SU-DHL-6 (cell line): Measurements from ENCODE around the gene RNF225.

Source experiments
- H2AFZ ChIP-seq: fragments of 200-600 bp; sonication (generic); 2 replicates; pipeline ENCODE4 v1.6.1; 2014; ENCODE audit warnings: low read depth, mild to moderate bottlenecking, moderate library complexity, mixed read lengths, antibody characterized with exemption, low read length; ENCODE audit not compliant: severe bottlenecking
- H3F3A ChIP-seq: fragments of 200-600 bp; shearing (Covaris generic); 2 replicates; pipeline ENCODE4 v1.6.0; 2016; ENCODE audit warnings: antibody characterized with exemption, mild to moderate bottlenecking; ENCODE audit not compliant: insufficient read depth
- H3K27ac ChIP-seq: fragments of 200-600 bp; sonication (generic); 2 replicates; pipeline ENCODE4 v1.5.1; 2016; ENCODE audit warnings: low read depth, mild to moderate bottlenecking, low read length, moderate library complexity, mixed read lengths
- H3K27me3 ChIP-seq: fragments of 200-600 bp; sonication (generic), shearing (Covaris generic); 2 replicates; pipeline ENCODE4 v1.6.0; 2014; ENCODE audit warnings: mild to moderate bottlenecking, low read length
- H3K36me3 ChIP-seq: fragments of 200-600 bp; sonication (generic); 2 replicates; pipeline ENCODE4 v1.6.1; 2014; ENCODE audit warnings: mild to moderate bottlenecking, low read length, mixed read lengths
- H3K4me2 ChIP-seq: fragments of 300-600, 200-600 bp; shearing (Covaris generic), sonication (generic); 2 replicates; pipeline ENCODE4 v1.6.0; 2014; ENCODE audit warnings: low read length, low read depth, mild to moderate bottlenecking; ENCODE audit not compliant: poor library complexity, severe bottlenecking
- H3K4me3 ChIP-seq: fragments of 200-600 bp; sonication (generic); 2 replicates; pipeline ENCODE4 v1.5.1; 2014; ENCODE audit warnings: antibody characterized with exemption, low read length, mild to moderate bottlenecking, mixed read lengths; ENCODE audit not compliant: insufficient read depth, poor library complexity, severe bottlenecking
- H3K79me2 ChIP-seq: fragments of 200-600 bp; sonication (generic); 2 replicates; pipeline ENCODE4 v1.6.1; 2014; ENCODE audit warnings: mild to moderate bottlenecking, low read length, moderate library complexity; ENCODE audit not compliant: insufficient read depth
- H3K9ac ChIP-seq: fragments of 200-600 bp; sonication (generic); 2 replicates; pipeline ENCODE4 v1.7.0; 2014; ENCODE audit warnings: mild to moderate bottlenecking, low read length
- H3K9me2 ChIP-seq: fragments of 200-600 bp; sonication (generic); replicated peaks from 2 replicates; pipeline ENCODE4 v1.6.1; 2014; ENCODE audit warnings: low read length; ENCODE audit not compliant: insufficient read depth
- H3K9me3 ChIP-seq: fragments of 200-600 bp; sonication (generic); 2 replicates; pipeline ENCODE4 v1.6.1; 2014; ENCODE audit warnings: low read length, mixed read lengths; ENCODE audit not compliant: insufficient read depth
- H4K20me1 ChIP-seq: fragments of 200-600 bp; sonication (generic); 2 replicates; pipeline ENCODE4 v1.6.1; 2014; ENCODE audit warnings: low read depth, mild to moderate bottlenecking, antibody characterized with exemption, low read length, moderate library complexity, mixed read lengths
- CTCF ChIP-seq: fragments of 200-600 bp; sonication (generic); IDR thresholded peaks from one replicate; pipeline ENCODE4 v1.5.1; 2017; ENCODE audit warnings: antibody characterized with exemption, mild to moderate bottlenecking, low read length, moderate library complexity; ENCODE audit not compliant: insufficient read depth, poor library complexity, severe bottlenecking
- EZH2phosphoT487 ChIP-seq: fragments of 200-600 bp; sonication (generic), shearing (Covaris generic); conservative IDR thresholded peaks from 2 replicates; pipeline ENCODE4 v1.6.1; 2018; ENCODE audit warnings: mild to moderate bottlenecking, antibody characterized with exemption, low read length, moderate library complexity, mixed read lengths

RNF225 gene

GRCh38 chr19:58399903-58400302 is 4.4 kb downstream of the RNF225 start:
- Histone ChIP-seq H3K9me2 (no peaks in the 10 kb centered on the region), H3K27me3 (no peaks in the 10 kb centered on the region), H3K9me3 (no peaks in the 10 kb centered on the region), H3K4me3 (no peak overlapping the region), H3K79me2 (no peaks in the 10 kb centered on the region), H2AFZ (no peak overlapping the region), H3K4me2 (no peak overlapping the region), H3F3A (peaks cover 5% of the 10 kb centered on the region; the same call in 1 of the 2 replicates), H3K36me3 (no peaks in the 10 kb centered on the region), H3K27ac (no peak overlapping the region), H4K20me1 (no peaks in the 10 kb centered on the region), H3K9ac (no peak overlapping the region)
- TF ChIP-seq EZH2phosphoT487 (no peak), CTCF (no peak)

GRCh38 chr19:58400316-58400915 is 5.0 kb downstream of the RNF225 start:
- Histone ChIP-seq H3F3A (peaks cover 5% of the 10 kb centered on the region; the same call in 1 of the 2 replicates), H3K4me3 (peak overlapping the region; percentile 36), H3K27me3 (no peaks in the 10 kb centered on the region), H3K9ac (peak overlapping the region; percentile 33; the same call in 1 of the 2 replicates), H3K9me3 (no peaks in the 10 kb centered on the region), H2AFZ (no peak overlapping the region), H4K20me1 (no peaks in the 10 kb centered on the region), H3K9me2 (no peaks in the 10 kb centered on the region), H3K4me2 (peak overlapping the region; percentile 50), H3K79me2 (no peaks in the 10 kb centered on the region), H3K36me3 (no peaks in the 10 kb centered on the region), H3K27ac (no peak overlapping the region)
- TF ChIP-seq CTCF (no peak), EZH2phosphoT487 (no peak)

GRCh38 chr19:58400916-58401839 is 5.7 kb downstream of the RNF225 start:
- no peaks in the 10 kb centered on the region for H4K20me1 ChIP-seq
- H3K36me3 ChIP-seq = no peaks in the 10 kb centered on the region
- H3K4me3 ChIP-seq = peak overlapping the region; percentile 58
- peak overlapping the region; percentile 53 for H3K9ac ChIP-seq
- no peak for TF ChIP-seq CTCF
- TF ChIP-seq EZH2phosphoT487 = no peak
- H2AFZ ChIP-seq = peak overlapping the region; percentile 87
- H3K9me2 ChIP-seq = no peaks in the 10 kb centered on the region
- no peaks in the 10 kb centered on the region for H3K79me2 ChIP-seq
- H3K27me3 ChIP-seq = no peaks in the 10 kb centered on the region
- H3K4me2 ChIP-seq = peak overlapping the region; percentile 91
- no peak overlapping the region for H3K27ac ChIP-seq
- peaks cover 5% of the 10 kb centered on the region; the same call in 1 of the 2 replicates for H3F3A ChIP-seq
- no peaks in the 10 kb centered on the region for H3K9me3 ChIP-seq
